ENCODE data around the gene NTM.

Gene NTM

DNA sequence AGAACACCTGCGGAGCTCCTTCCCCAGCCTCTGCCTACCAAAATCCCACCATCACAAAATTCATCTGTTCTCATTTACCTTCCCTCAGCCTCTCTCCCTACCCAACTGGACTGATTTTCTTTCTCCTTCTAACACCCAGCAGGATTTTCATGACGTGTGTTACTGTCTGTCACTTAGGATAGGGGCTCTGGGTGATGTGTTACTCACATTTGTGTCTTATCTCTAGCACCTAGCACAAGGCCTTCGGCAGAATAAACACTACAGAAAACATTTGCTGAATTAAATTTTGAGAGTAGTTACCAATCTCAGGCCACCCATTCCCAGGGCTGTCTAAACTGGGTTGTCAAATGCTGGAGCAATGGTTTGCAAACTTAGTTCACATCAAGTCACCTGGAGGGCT, 88.0 kb downstream of the NTM start:
- no peak for DNase-seq (ENCODE audit: low read depth)
- TF ChIP-seq, protein P1, sequence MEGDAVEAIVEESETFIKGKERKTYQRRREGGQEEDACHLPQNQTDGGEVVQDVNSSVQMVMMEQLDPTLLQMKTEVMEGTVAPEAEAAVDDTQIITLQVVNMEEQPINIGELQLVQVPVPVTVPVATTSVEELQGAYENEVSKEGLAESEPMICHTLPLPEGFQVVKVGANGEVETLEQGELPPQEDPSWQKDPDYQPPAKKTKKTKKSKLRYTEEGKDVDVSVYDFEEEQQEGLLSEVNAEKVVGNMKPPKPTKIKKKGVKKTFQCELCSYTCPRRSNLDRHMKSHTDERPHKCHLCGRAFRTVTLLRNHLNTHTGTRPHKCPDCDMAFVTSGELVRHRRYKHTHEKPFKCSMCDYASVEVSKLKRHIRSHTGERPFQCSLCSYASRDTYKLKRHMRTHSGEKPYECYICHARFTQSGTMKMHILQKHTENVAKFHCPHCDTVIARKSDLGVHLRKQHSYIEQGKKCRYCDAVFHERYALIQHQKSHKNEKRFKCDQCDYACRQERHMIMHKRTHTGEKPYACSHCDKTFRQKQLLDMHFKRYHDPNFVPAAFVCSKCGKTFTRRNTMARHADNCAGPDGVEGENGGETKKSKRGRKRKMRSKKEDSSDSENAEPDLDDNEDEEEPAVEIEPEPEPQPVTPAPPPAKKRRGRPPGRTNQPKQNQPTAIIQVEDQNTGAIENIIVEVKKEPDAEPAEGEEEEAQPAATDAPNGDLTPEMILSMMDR (IDR thresholded peaks at IDR 0.05; ENCODE audit: control insufficient read depth, extremely low read depth, insufficient read depth) = no peak
- H3K4me3 ChIP-seq (ENCODE audit: low read depth, low read length) = no peak overlapping the region

DNA sequence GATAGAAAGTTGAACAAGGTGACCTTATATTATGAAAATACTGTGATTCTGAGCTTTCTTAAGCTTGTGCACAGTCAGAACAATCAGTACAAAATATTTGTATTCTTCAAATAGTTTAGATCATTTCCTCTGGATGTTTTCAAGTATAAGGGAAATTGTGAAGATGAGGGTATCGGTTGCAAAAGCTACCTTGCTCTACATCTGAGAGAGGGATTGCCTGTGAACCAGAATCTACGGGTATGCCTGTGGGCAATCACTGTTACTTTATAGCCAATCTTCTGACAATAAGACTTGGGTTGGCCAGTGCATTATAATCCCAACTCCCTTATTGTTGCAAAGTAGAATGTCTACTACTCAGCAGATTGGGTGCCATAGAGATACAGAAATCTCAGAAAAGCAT, 90.5 kb downstream of the NTM start:
- H3K4me3 ChIP-seq (ENCODE audit: low read depth, low read length) = no peak overlapping the region
- TF ChIP-seq, protein P1 (IDR thresholded peaks at IDR 0.05; ENCODE audit: control insufficient read depth, extremely low read depth, insufficient read depth) = no peak

DNA sequence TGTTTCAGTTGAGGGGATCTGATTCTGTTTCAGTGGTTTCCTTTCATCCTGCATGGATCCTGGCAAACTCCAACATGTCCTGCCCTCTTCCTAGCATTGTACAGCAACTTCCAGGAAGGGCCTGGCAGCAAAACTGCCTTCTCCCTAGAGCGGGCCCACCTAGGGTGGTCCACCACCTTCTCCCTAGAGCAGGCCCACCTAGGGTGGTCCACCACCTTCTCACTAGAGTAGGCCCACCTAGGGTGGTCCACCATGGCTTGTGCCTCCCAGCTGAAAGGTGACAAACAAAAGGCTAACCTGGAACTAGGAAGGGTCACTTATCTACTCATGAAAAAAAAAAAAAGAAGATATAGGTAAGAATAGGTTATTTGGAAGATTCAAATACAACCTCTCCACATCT, 92.2 kb downstream of the NTM start:
- TF ChIP-seq, protein P1 (IDR thresholded peaks at IDR 0.05; ENCODE audit: control insufficient read depth, extremely low read depth, insufficient read depth) = no peak
- DNase-seq (ENCODE audit: low read depth) = no peak
- H3K4me3 ChIP-seq (ENCODE audit: low read depth, low read length) = no peak overlapping the region

More for the DNA sequence above, 90.5 kb downstream of the NTM start:
- DNase-seq (ENCODE audit: low read depth) = no peak

- DNase-seq (ENCODE audit: low read depth) = no peak
- H3K4me3 ChIP-seq (ENCODE audit: low read depth, low read length) = no peak overlapping the region
- TF ChIP-seq, protein P1 (IDR thresholded peaks at IDR 0.05; ENCODE audit: control insufficient read depth, extremely low read depth, insufficient read depth) = no peak
Measured at GRCh38 chr11:131463162-131463561, 92.7 kb downstream of the NTM start.

DNA sequence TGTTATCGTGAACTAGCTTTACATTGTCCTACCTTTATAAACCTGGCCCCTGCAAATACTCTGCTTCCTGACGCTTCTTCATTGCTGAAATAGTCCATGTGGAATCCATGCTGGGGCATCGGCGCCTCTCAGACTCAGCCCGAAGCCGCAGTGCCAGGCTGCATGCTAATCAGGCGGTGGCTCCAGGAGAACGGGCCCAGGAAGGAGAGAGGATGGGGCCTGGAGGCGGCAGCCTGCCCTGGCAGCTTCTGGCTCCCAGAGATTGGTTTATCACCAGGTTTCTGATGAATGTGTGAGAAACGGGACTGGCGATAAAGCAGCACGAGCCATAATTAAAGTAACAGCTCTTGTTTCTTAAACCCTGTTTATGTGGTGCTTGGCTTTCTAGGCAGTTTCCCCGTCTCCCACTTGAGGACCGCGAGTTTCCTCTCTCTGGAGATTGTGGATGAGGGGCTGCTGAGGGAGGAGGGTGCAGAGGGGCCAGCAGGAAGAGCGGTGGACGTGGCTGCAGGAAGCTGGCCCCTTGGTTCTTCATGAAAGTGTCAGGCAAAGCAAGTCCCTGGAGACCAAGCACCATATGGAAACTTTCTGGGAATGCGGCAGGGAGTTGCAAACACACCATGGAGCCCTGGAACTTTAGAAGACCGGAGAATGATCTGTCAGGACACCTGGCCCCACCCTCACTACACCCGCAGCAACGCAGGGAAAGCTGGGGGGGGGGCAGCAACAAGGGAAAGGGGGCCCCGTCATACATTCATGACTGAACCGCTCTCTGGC, 93.4 kb downstream of the NTM start:
- no peak for DNase-seq (ENCODE audit: low read depth)
- TF ChIP-seq, protein P1 (IDR thresholded peaks at IDR 0.05; ENCODE audit: control insufficient read depth, extremely low read depth, insufficient read depth) = no peak
- no peak overlapping the region for H3K4me3 ChIP-seq (ENCODE audit: low read depth, low read length)

- no peak for DNase-seq (ENCODE audit: low read depth)
- TF ChIP-seq, protein P1 (IDR thresholded peaks at IDR 0.05; ENCODE audit: control insufficient read depth, extremely low read depth, insufficient read depth) = no peak
Measured at GRCh38 chr11:131464461-131464860, 94.0 kb downstream of the NTM start.

DNA sequence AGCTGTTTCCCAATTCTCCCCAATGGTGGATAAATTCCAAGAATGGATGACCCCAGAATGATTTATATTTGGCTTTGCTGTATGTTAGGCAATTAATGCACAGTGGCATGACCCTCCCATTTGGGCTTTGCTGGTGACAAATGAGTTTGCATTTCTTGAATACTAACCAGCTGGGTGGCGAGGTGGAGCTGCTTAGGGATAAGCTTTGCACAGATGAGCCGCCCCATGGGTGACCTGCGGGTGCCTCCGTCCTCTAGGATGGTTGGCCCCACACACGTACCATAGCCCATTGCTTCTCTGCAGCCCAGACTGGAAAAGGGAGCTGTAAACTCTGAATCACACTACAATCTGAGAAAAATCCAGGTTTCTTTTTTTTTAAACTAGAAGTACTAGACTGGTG, 94.6 kb downstream of the NTM start:
- no peak overlapping the region for H3K4me3 ChIP-seq (ENCODE audit: low read depth, low read length)
- DNase-seq (ENCODE audit: low read depth) = no peak
- TF ChIP-seq, protein P1 (IDR thresholded peaks at IDR 0.05; ENCODE audit: control insufficient read depth, extremely low read depth, insufficient read depth) = no peak

More at GRCh38 chr11:131464461-131464860, 94.0 kb downstream of the NTM start:
- no peak overlapping the region for H3K4me3 ChIP-seq (ENCODE audit: low read depth, low read length)
